SK-N-SH treated with all-trans-retinoic acid at 6 μM for 48 hours (cell line): ENCODE results near the gene ARHGAP45.

Experiments
- CREB5 ChIP-seq: fragments of 250-450 bp; sonication (Bioruptor Pico); IDR thresholded peaks from 2 replicates; pipeline ENCODE4 v1.5.1; 2020; ENCODE audit warnings: low read depth, mild to moderate bottlenecking, moderate library complexity
- GLIS3 ChIP-seq: fragments of 250-450 bp; sonication (Bioruptor Pico); IDR thresholded peaks from 2 replicates; pipeline ENCODE4 v1.5.0; 2020; ENCODE audit warnings: mild to moderate bottlenecking, moderate library complexity
- POU6F1 ChIP-seq: fragments of 250-450 bp; sonication (Bioruptor Pico); IDR thresholded peaks from 2 replicates; pipeline ENCODE4 v1.8.0; 2021; ENCODE audit warnings: low read depth, mild to moderate bottlenecking, moderate library complexity, borderline replicate concordance
- RARB ChIP-seq: fragments of 250-450 bp; sonication (Bioruptor Pico); IDR thresholded peaks from 2 replicates; pipeline ENCODE4 v1.8.0; 2021; ENCODE audit warnings: mild to moderate bottlenecking, moderate library complexity
- SNAI2 ChIP-seq: fragments of 250-450 bp; sonication (Bioruptor Pico); IDR thresholded peaks from 2 replicates; pipeline ENCODE4 v1.5.0; 2020; ENCODE audit warnings: mild to moderate bottlenecking, moderate library complexity
- ZFP3 ChIP-seq: fragments of 250-450 bp; sonication (Bioruptor Pico); IDR thresholded peaks from 2 replicates; pipeline ENCODE4 v1.5.0; 2020; ENCODE audit warnings: mild to moderate bottlenecking, moderate library complexity

GRCh38 chr19:1038978-1039645, 27.9 kb upstream of the ARHGAP45 start:
- TF ChIP-seq POU6F1 (CRISPR knock-in tag) (no peak), RARB (no peak), GLIS3 (CRISPR knock-in tag) (no peak; the same call in 1 of the 2 replicates), SNAI2 (CRISPR knock-in tag) (no peak), CREB5 (CRISPR knock-in tag) (no peak), ZFP3 (CRISPR knock-in tag) (peak; percentile 100)
